ENCODE measurements around the gene THEMIS.

GRCh38 chr6:127793396-127793795 lies 107.5 kb downstream of the THEMIS start:
- TF ChIP-seq EZH2 (IDR thresholded peaks at IDR 0.05): no peak
- TF ChIP-seq CTCF (IDR thresholded peaks at IDR 0.05): no peak
- TF ChIP-seq EZH2phosphoT487 (IDR thresholded peaks at IDR 0.05): no peak
